GM23338 (cell line): ENCODE data around the gene ZNF619. TPM values are rescaled to one million over a fixed set of nuclear protein-coding genes. Genes with fewer than 3 reads are reported as not detected.

Source experiments
- ATAC-seq: fragments of 200-7000 bp; cut with Tn5 transposase; 3 replicates; pipeline ENCODE4 v1.9.1; 2020
- DNase-seq: peaks from one replicate; pipeline ENCODE4 v3.0.0-alpha.2; 2015; ENCODE audit warnings: low spot score
- H2AFZ ChIP-seq: fragments of 200-600 bp; sonication (generic); 2 replicates; pipeline ENCODE4 v1.8.0; 2016; ENCODE audit warnings: antibody characterized with exemption, mild to moderate bottlenecking, moderate library complexity
- H3F3A ChIP-seq: fragments of 200-600 bp; sonication (generic); replicated peaks from 2 replicates; pipeline ENCODE4 v1.8.0; 2017; ENCODE audit warnings: antibody characterized with exemption, mixed run types, low read depth
- H3K27ac ChIP-seq: fragments of 200-600 bp; sonication (generic); 2 replicates; pipeline ENCODE4 v1.6.1; 2016; ENCODE audit warnings: low read depth
- H3K27me3 ChIP-seq: fragments of 200-600 bp; sonication (generic); 2 replicates; pipeline ENCODE4 v1.8.0; 2016; ENCODE audit warnings: mild to moderate bottlenecking, mixed run types, moderate library complexity; ENCODE audit not compliant: insufficient read depth
- H3K36me3 ChIP-seq: fragments of 200-600 bp; sonication (generic); 2 replicates; pipeline ENCODE4 v1.8.0; 2016; ENCODE audit warnings: mild to moderate bottlenecking; ENCODE audit not compliant: insufficient read depth
- H3K4me1 ChIP-seq: fragments of 200-600 bp; sonication (generic); 2 replicates; pipeline ENCODE4 v1.8.0; 2016; ENCODE audit warnings: mild to moderate bottlenecking, moderate library complexity; ENCODE audit not compliant: insufficient read depth
- H3K4me2 ChIP-seq: fragments of 200-600 bp; sonication (generic); 2 replicates; pipeline ENCODE4 v1.7.1; 2017; ENCODE audit warnings: mixed run types
- H3K4me3 ChIP-seq: fragments of 200-600 bp; sonication (generic); 2 replicates; pipeline ENCODE4 v1.6.1; 2016; ENCODE audit warnings: mixed run types
- H3K79me2 ChIP-seq: fragments of 200-600 bp; sonication (generic); replicated peaks from 2 replicates; pipeline ENCODE4 v1.8.0; 2017; ENCODE audit warnings: mild to moderate bottlenecking; ENCODE audit not compliant: insufficient read depth
- H3K9me2 ChIP-seq: fragments of 200-600 bp; sonication (generic); 2 replicates; pipeline ENCODE4 v1.8.0; 2017; ENCODE audit not compliant: insufficient read depth
- H4K20me1 ChIP-seq: fragments of 200-600 bp; sonication (generic); replicated peaks from 2 replicates; pipeline ENCODE4 v1.8.0; 2017; ENCODE audit warnings: mild to moderate bottlenecking; ENCODE audit not compliant: insufficient read depth
- H3K27ac Mint-ChIP-seq: 2 replicates; pipeline ENCODE4 v1.8.0; 2020; ENCODE audit warnings: inconsistent platforms, mild to moderate bottlenecking, moderate library complexity, mixed read lengths
- H3K27me3 Mint-ChIP-seq: 3 replicates; pipeline ENCODE4 v1.8.0; 2022; ENCODE audit warnings: low read depth, mild to moderate bottlenecking, moderate library complexity, mixed read lengths, inconsistent platforms; ENCODE audit not compliant: insufficient read depth, poor library complexity
- H3K36me3 Mint-ChIP-seq: 3 replicates; pipeline ENCODE4 v1.8.0; 2021; ENCODE audit warnings: low read depth, mild to moderate bottlenecking, inconsistent platforms, moderate library complexity, mixed read lengths
- H3K4me1 Mint-ChIP-seq: 3 replicates; pipeline ENCODE4 v1.8.0; 2020; ENCODE audit warnings: mild to moderate bottlenecking, inconsistent platforms, mixed read lengths
- H3K4me3 Mint-ChIP-seq: 3 replicates; pipeline ENCODE4 v1.8.0; 2021; ENCODE audit warnings: moderate library complexity, mild to moderate bottlenecking, inconsistent platforms, mixed read lengths
- H3K9me3 Mint-ChIP-seq: 3 replicates; pipeline ENCODE4 v1.8.0; 2020; ENCODE audit warnings: moderate library complexity, mild to moderate bottlenecking, inconsistent platforms, mixed read lengths
- CREB1 ChIP-seq: fragments of 250-450 bp; sonication (Bioruptor Pico); IDR thresholded peaks from 2 replicates; pipeline ENCODE4 v1.5.0; 2020; ENCODE audit warnings: low read depth, mild to moderate bottlenecking, moderate library complexity
- CTCF ChIP-seq, 2 experiments: fragments of 200-600 bp in 1 of 2; sonication (generic) in 1 of 2; conservative IDR thresholded peaks; 2 replicates each; pipeline versions ENCODE4 v1.5.1 to v1.6.1; 2016 to 2017; ENCODE audit warnings: antibody characterized with exemption in 2 of 2, low read depth in 2 of 2, mild to moderate bottlenecking in 2 of 2, moderate library complexity in 1 of 2
- ETS1 ChIP-seq: IDR thresholded peaks from 2 replicates; pipeline ENCODE4 v1.6.1; 2016; ENCODE audit warnings: antibody characterized with exemption
- EZH2 ChIP-seq: fragments of 200-600 bp; sonication (generic); IDR thresholded peaks from one replicate; pipeline ENCODE4 v1.8.0; 2017; ENCODE audit warnings: antibody characterized with exemption, mild to moderate bottlenecking, low read depth; ENCODE audit not compliant: unreplicated experiment
- JUNB ChIP-seq: IDR thresholded peaks from one replicate; pipeline ENCODE4 v1.6.1; 2016; ENCODE audit warnings: antibody characterized with exemption; ENCODE audit not compliant: unreplicated experiment
- POLR2AphosphoS5 ChIP-seq: IDR thresholded peaks from 2 replicates; pipeline ENCODE4 v1.6.1; 2016; ENCODE audit warnings: antibody characterized with exemption, low read depth
- REST ChIP-seq: IDR thresholded peaks from one replicate; pipeline ENCODE4 v1.6.1; 2018; ENCODE audit warnings: antibody characterized with exemption; ENCODE audit not compliant: unreplicated experiment
- STAT1 ChIP-seq: IDR thresholded peaks from one replicate; pipeline ENCODE4 v1.6.1; 2016; ENCODE audit warnings: antibody characterized with exemption; ENCODE audit not compliant: unreplicated experiment
- ZNF114 ChIP-seq: fragments of 250-450 bp; sonication (Bioruptor Pico); IDR thresholded peaks from 2 replicates; pipeline ENCODE4 v1.5.0; 2020; ENCODE audit warnings: mild to moderate bottlenecking, moderate library complexity
- ZNF331 ChIP-seq: fragments of 250-450 bp; sonication (Bioruptor Pico); IDR thresholded peaks from 2 replicates; pipeline ENCODE4 v1.5.0; 2020; ENCODE audit warnings: low read depth, mild to moderate bottlenecking, moderate library complexity
- ZNF462 ChIP-seq: fragments of 250-450 bp; sonication (Bioruptor Pico); IDR thresholded peaks from 2 replicates; pipeline ENCODE4 v1.5.0; 2020; ENCODE audit warnings: mild to moderate bottlenecking, moderate library complexity
- polyA plus RNA-seq: library from polyadenylated mRNA; unstranded; fragments of >200 nt; fragmentation: Nextera tagmentation; extraction: Ambion mirVana; gene quantifications from 2 replicates; pipeline ENCODE4 v1.2.1, GENCODE V29; 2016
- total RNA-seq: library from RNA; depleted of rRNA; stranded (reverse); fragments of >200 nt; shearing (Covaris generic); gene quantifications from 2 replicates; pipeline ENCODE4 v1.2.3, GENCODE V29; 2014

Gene ZNF619
- total and polyA plus RNA-seq, 2 experiments from 2014 or later = 1.3 to 7.4 TPM

- TF ChIP-seq ZNF462 (no peak), ETS1 (no peak), CREB1 (CRISPR knock-in tag) (no peak), JUNB (no peak), ZNF114 (CRISPR knock-in tag) (no peak), STAT1 (no peak), EZH2 (no peak)
Observed at GRCh38 chr3:40451551-40451950, 25.4 kb upstream of the ZNF619 start (continued).

- Histone ChIP-seq H3K4me2 (peak overlapping the region; percentile 80), H3K27me3 (no peaks in the 10 kb centered on the region), H3K27ac (peak overlapping the region; percentile 81), H3K4me3 (peak overlapping the region; percentile 59), H3K36me3 (no peaks in the 10 kb centered on the region), H3K79me2 (no peaks in the 10 kb centered on the region), H2AFZ (0 out of 2 replicates have a peak overlapping the region, but pooled peaks have one; percentile 30), H3K9me2 (no peaks in the 10 kb centered on the region), H3K4me1 (no peaks in the 10 kb centered on the region), H3F3A (no peaks in the 10 kb centered on the region), H4K20me1 (no peaks in the 10 kb centered on the region)
- Mint-ChIP-seq H3K9me3 (no peaks in the 10 kb centered on the region), H3K27ac (peak overlapping the region; percentile 98), H3K4me1 (peaks cover 9% of the 10 kb centered on the region), H3K27me3 (peaks cover 2% of the 10 kb centered on the region), H3K36me3 (peaks cover 5% of the 10 kb centered on the region), H3K4me3 (peak overlapping the region; percentile 90)
- ATAC-seq (no peak), DNase-seq (no peak)
- TF ChIP-seq POLR2AphosphoS5 = no peak
- no peak for TF ChIP-seq ZNF114 (CRISPR knock-in tag)
- TF ChIP-seq REST = no peak
- TF ChIP-seq CTCF (conservative IDR thresholded peaks at IDR 0.05; ENCODE audit: low read depth in 2 of 2) = no peak
- TF ChIP-seq STAT1 = no peak
- TF ChIP-seq CREB1 (CRISPR knock-in tag) = no peak
- TF ChIP-seq ZNF331 (CRISPR knock-in tag) = no peak
Observed at GRCh38 chr3:40452057-40452456, 24.9 kb upstream of the ZNF619 start.
